Astrocyte (in vitro differentiated cells and primary cell): ENCODE measurements around the gene SLC25A13.

Experiments
- EZH2 ChIP-seq: IDR thresholded peaks from 2 replicates; pipeline ENCODE4 v1.6.1; 2012; ENCODE audit warnings: mild to moderate bottlenecking, low read length, inconsistent platforms; ENCODE audit not compliant: insufficient read depth
- TF ChIP-seq, protein P1 (sequence below): IDR thresholded peaks from 2 replicates; pipeline ENCODE4 v1.5.1; 2011; ENCODE audit warnings: low read depth, mild to moderate bottlenecking, inconsistent platforms, low read length, moderate library complexity; ENCODE audit not compliant: insufficient read depth

DNA sequence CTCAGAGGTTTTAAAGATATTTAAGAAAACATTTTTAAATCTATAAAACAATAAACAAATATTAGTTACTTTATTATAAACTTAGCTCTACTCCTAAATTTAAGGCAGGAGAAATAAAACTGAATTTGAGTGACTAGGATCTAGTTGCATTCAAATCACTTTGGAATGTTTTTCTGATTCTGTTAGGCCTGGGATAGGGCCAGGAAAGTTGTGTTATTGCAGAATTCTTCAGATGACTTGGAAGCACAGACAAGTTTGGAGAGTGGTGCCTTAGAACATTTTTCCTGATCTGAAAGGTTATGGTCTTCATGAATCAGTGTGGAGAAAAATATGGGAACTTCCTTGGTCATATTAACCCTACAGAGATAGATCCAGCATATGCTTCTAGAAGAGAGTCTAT is 15.6 kb upstream of the SLC25A13 start:
- TF ChIP-seq, protein P1, sequence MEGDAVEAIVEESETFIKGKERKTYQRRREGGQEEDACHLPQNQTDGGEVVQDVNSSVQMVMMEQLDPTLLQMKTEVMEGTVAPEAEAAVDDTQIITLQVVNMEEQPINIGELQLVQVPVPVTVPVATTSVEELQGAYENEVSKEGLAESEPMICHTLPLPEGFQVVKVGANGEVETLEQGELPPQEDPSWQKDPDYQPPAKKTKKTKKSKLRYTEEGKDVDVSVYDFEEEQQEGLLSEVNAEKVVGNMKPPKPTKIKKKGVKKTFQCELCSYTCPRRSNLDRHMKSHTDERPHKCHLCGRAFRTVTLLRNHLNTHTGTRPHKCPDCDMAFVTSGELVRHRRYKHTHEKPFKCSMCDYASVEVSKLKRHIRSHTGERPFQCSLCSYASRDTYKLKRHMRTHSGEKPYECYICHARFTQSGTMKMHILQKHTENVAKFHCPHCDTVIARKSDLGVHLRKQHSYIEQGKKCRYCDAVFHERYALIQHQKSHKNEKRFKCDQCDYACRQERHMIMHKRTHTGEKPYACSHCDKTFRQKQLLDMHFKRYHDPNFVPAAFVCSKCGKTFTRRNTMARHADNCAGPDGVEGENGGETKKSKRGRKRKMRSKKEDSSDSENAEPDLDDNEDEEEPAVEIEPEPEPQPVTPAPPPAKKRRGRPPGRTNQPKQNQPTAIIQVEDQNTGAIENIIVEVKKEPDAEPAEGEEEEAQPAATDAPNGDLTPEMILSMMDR, result no peak
- TF ChIP-seq EZH2, result no peak
